Colonic mucosa (tissue), 4 donors: ENCODE results near the gene DNAH3. TPM values are rescaled to one million over a fixed set of nuclear protein-coding genes. Genes with fewer than 3 reads are reported as not detected.

Experiments used
- DNase-seq: peaks from one replicate; pipeline ENCODE4 v3.0.0-alpha.2; 2020
- H3K27ac ChIP-seq: fragments of 200-600 bp; one replicate; pipeline ENCODE4 v1.8.0; 2021
- H3K27me3 ChIP-seq: fragments of 200-600 bp; one replicate; pipeline ENCODE4 v1.8.0; 2021
- H3K36me3 ChIP-seq: fragments of 200-600 bp; one replicate; pipeline ENCODE4 v1.8.0; 2021
- H3K4me1 ChIP-seq: fragments of 200-600 bp; one replicate; pipeline ENCODE4 v1.8.0; 2021; ENCODE audit warnings: mild to moderate bottlenecking
- H3K4me3 ChIP-seq: fragments of 200-600 bp; one replicate; pipeline ENCODE4 v1.8.0; 2021
- H3K9ac ChIP-seq, 2 donors: one replicate each; pipeline ENCODE4 v1.7.0; 2013; ENCODE audit warnings: control low read depth in 2 of 2, low read depth in 2 of 2, low read length in 2 of 2
- H3K9me3 ChIP-seq: fragments of 200-600 bp; one replicate; pipeline ENCODE4 v1.8.0; 2021
- intact Hi-C: fragments of 100-400 bp; cut with DNase I; formaldehyde crosslinking; loops from one replicate; pipeline ENCODE4 v1.14.1; 2022
- total RNA-seq, 2 donors: library from RNA; stranded (reverse); fragmentation: NEBNext Ultra II Directional in 1 of 2; extraction: Animal tissue kit (Norgen Biotek cat#: 25700) in 1 of 2; gene quantifications; one replicate each; pipeline ENCODE4 v1.2.1, GENCODE V29; 2021
- TF ChIP-seq, protein P1 (sequence below): fragments of 200-600 bp; IDR thresholded peaks from one replicate; pipeline ENCODE4 v1.8.0; 2022; ENCODE audit warnings: antibody characterized with exemption, mild to moderate bottlenecking
- donor health status: healthy.
- donor health status: DM: no; HTN: no; CAD: no.
- donor health status: DM: no; HTN: no; CAD: no.

Gene DNAH3
- total RNA-seq, 2 donors from 2014 or later: 4.2 to 5.1 TPM

DNA sequence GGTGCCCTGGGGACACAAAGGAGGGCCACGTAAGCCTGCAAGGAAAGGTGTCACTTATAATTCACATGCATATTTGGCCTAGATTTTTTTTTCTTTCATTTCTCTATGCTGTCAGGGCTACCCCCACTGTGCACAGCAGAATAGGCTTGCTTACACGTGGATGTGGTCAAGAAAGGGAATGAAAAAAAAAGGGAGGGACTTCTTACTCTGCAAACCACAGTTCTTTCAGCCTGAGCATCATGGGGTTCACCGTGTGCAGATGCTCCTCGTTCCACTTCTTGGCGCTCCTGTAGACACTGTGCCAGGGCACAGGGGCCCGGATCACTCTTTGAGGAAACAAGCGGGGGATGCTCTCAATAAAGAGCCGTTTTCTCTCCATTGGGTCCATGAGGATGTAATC, 16.6 kb downstream of the DNAH3 start:
- H3K27ac ChIP-seq: no peak overlapping the region
- no peak for DNase-seq
- no peaks in the 10 kb centered on the region for H3K9me3 ChIP-seq
- TF ChIP-seq, protein P1, sequence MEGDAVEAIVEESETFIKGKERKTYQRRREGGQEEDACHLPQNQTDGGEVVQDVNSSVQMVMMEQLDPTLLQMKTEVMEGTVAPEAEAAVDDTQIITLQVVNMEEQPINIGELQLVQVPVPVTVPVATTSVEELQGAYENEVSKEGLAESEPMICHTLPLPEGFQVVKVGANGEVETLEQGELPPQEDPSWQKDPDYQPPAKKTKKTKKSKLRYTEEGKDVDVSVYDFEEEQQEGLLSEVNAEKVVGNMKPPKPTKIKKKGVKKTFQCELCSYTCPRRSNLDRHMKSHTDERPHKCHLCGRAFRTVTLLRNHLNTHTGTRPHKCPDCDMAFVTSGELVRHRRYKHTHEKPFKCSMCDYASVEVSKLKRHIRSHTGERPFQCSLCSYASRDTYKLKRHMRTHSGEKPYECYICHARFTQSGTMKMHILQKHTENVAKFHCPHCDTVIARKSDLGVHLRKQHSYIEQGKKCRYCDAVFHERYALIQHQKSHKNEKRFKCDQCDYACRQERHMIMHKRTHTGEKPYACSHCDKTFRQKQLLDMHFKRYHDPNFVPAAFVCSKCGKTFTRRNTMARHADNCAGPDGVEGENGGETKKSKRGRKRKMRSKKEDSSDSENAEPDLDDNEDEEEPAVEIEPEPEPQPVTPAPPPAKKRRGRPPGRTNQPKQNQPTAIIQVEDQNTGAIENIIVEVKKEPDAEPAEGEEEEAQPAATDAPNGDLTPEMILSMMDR: no peak
- intact Hi-C loops: no loop called here
- H3K4me1 ChIP-seq: no peaks in the 10 kb centered on the region
- H3K4me3 ChIP-seq: no peak overlapping the region
- H3K27me3 ChIP-seq: no peaks in the 10 kb centered on the region
- H3K36me3 ChIP-seq: no peaks in the 10 kb centered on the region
- no peak overlapping the region for H3K9ac ChIP-seq

DNA sequence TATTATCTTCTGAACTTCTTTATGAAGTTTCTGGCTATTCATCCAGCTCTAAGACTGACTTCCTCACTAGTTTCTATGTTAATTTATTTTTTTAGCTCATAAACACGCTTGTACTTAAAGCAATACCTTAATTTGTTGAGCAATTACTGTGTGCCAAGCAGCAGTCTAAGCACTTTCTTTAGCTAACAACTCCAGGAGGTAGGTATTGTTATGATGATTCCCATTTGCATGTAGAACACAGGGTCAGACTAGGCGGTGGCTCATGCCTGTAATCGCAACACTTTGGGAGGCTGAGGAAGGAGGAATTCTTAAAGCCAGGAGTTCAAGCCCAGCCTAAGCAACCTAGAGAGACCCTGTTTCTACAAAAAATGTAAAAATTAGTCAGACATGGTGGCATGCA, 19.8 kb downstream of the DNAH3 start:
- H3K9me3 ChIP-seq: no peaks in the 10 kb centered on the region
- H3K9ac ChIP-seq: no peak overlapping the region
- no peak overlapping the region for H3K27ac ChIP-seq
- H3K4me3 ChIP-seq: no peak overlapping the region
- no peaks in the 10 kb centered on the region for H3K27me3 ChIP-seq
- H3K4me1 ChIP-seq: no peaks in the 10 kb centered on the region
- TF ChIP-seq, protein P1: no peak
- intact Hi-C loops: no loop called here
- no peak for DNase-seq
- no peaks in the 10 kb centered on the region for H3K36me3 ChIP-seq

DNA sequence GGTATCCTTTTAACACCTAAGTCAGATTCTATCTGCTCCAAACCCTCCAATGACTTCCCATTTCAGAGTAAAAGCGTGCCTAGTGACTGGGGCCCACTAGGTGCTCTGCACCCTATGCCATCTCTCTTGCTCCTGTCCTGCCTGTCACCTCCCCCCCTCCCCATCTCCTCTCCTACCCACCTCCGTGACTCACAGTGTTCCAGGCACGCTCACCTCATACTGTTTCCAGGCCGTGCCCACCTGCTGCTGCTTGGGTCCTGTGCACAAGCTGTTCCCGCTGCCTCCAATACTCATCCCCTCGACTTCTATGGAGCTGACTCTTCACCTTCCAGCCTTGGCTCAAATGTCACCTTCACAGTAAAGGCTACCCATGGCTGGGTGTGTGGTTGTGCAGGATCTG, 21.7 kb downstream of the DNAH3 start:
- intact Hi-C loops: no loop called here
- TF ChIP-seq, protein P1: no peak

DNA sequence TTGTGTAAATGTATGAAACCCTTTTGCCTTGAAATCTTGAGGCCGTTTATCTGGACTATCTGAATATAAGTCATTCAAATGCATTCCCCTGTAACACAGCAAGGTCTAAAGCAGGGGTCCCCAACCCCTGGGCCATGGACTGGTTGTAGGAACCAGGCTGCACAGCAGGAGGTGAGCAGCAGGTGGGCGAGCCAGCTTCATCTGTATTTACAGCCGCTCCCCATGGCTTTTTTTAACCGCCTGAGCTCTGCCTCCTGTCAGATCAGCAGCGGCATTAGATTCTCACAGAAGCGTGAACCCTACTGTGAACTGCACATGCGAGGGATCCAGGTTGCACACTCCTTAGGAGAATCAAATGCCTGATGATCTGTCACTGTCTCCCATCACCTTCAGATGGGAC, 24.1 kb downstream of the DNAH3 start:
- H3K4me3 ChIP-seq: no peak overlapping the region
- TF ChIP-seq, protein P1: no peak
- H3K27me3 ChIP-seq: no peaks in the 10 kb centered on the region
- DNase-seq: no peak
- H3K4me1 ChIP-seq: no peaks in the 10 kb centered on the region
- H3K36me3 ChIP-seq: no peaks in the 10 kb centered on the region
- H3K9ac ChIP-seq: no peak overlapping the region
- no peaks in the 10 kb centered on the region for H3K9me3 ChIP-seq
- intact Hi-C loops: no loop called here
- no peak overlapping the region for H3K27ac ChIP-seq

More for the DNA sequence above, 21.7 kb downstream of the DNAH3 start:
- H3K9ac ChIP-seq: no peak overlapping the region
- no peaks in the 10 kb centered on the region for H3K4me1 ChIP-seq
- H3K9me3 ChIP-seq: no peaks in the 10 kb centered on the region
- H3K36me3 ChIP-seq: no peaks in the 10 kb centered on the region
- H3K27ac ChIP-seq: no peak overlapping the region
- no peaks in the 10 kb centered on the region for H3K27me3 ChIP-seq
- no peak for DNase-seq
- no peak overlapping the region for H3K4me3 ChIP-seq

DNA sequence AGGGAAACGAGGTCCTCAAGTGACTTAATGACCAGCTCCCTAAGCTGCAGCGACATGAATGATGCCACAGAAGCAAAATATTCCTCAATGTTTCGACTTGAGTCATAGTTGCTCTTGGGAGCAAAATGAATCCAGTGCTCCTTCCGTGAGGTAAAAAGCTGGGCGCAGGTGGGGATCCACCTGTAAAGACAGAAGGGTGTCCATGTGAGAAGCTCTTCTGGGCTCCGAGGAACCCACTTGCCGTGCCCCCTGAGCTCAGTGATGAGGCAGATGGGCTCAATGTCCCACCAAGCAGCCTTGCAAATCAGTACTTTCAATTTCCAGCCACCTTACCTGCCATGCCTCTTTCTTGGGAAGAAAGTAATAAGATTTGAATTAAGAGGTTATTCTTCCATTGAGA, 25.5 kb downstream of the DNAH3 start:
- Histone ChIP-seq H3K36me3 (no peaks in the 10 kb centered on the region), H3K9me3 (no peaks in the 10 kb centered on the region), H3K27me3 (no peaks in the 10 kb centered on the region), H3K4me3 (no peak overlapping the region), H3K9ac (no peak overlapping the region), H3K27ac (no peak overlapping the region), H3K4me1 (no peaks in the 10 kb centered on the region)
- intact Hi-C loops: no loop called here
- DNase-seq: no peak
- TF ChIP-seq, protein P1: no peak
